Mucosa of descending colon (tissue), 3 donors: ENCODE measurements around the gene IER5L. TPM values are rescaled to one million over a fixed set of nuclear protein-coding genes. Genes with fewer than 3 reads are reported as not detected.

Experiments used
- ATAC-seq: fragments of 200-7000 bp; cut with Tn5 transposase; one replicate; pipeline ENCODE4 v1.9.1; 2020; ENCODE audit warnings: mild to moderate bottlenecking, moderate library complexity
- DNase-seq, 3 donors: peaks; one replicate each; pipeline ENCODE4 v3.0.0-alpha.2; 2020
- H3K36me3 ChIP-seq: fragments of 200-600 bp; one replicate; pipeline ENCODE4 v1.8.0; 2021; ENCODE audit warnings: low read depth, mild to moderate bottlenecking
- H3K4me1 ChIP-seq: fragments of 200-600 bp; one replicate; pipeline ENCODE4 v1.8.0; 2021; ENCODE audit warnings: low read depth, mild to moderate bottlenecking
- H3K4me3 ChIP-seq: fragments of 200-600 bp; one replicate; pipeline ENCODE4 v1.8.0; 2021; ENCODE audit warnings: mild to moderate bottlenecking
- H3K9me3 ChIP-seq: fragments of 200-600 bp; one replicate; pipeline ENCODE4 v1.8.0; 2021; ENCODE audit warnings: mild to moderate bottlenecking
- CTCF ChIP-seq: fragments of 200-600 bp; IDR thresholded peaks from one replicate; pipeline ENCODE4 v1.8.0; 2022; ENCODE audit warnings: antibody characterized with exemption, mild to moderate bottlenecking
- intact Hi-C, 2 donors: fragments of 100-400 bp; cut with DNase I in 1 of 2; cut with micrococcal nuclease in 1 of 2; formaldehyde crosslinking; loops; one replicate each; pipeline versions ENCODE4 v1.11.0 to v1.11.1; 2022; cut with DNase I, micrococcal nuclease
- total RNA-seq, 3 donors: library from RNA; stranded (reverse); fragmentation: NEBNext Ultra II Directional in 2 of 3; extraction: Animal tissue kit (Norgen Biotek cat#: 25700) in 2 of 3; gene quantifications; one replicate each; pipeline versions ENCODE4 v1.2.1 to v1.2.4, GENCODE V29; 2021 to 2023
- donor health status: DM: no; HTN: no; CAD: no; lungs with moderate emphysema.
- donor health status: DM: no; HTN: no; CAD: no.
- donor health status: DM: no; HTN: yes; CAD: no.

The IER5L gene
- total RNA-seq, 3 donors from 2014 or later = 5.8 to 8.2 (median 8.0) TPM

- H3K4me1 ChIP-seq = no peaks in the 10 kb centered on the region
- DNase-seq (no peak), ATAC-seq (no peak)
- H3K36me3 ChIP-seq = no peaks in the 10 kb centered on the region
- H3K4me3 ChIP-seq = no peak overlapping the region
- H3K9me3 ChIP-seq = no peaks in the 10 kb centered on the region
- TF ChIP-seq CTCF = no peak
- intact Hi-C loops = no loop called here
These were observed 23.1 kb downstream of the IER5L start for GRCh38 chr9:129154866-129155477.

- intact Hi-C loops = no loop called here
- no peak for DNase-seq
- no peak for ATAC-seq
- Histone ChIP-seq H3K9me3 (no peaks in the 10 kb centered on the region), H3K36me3 (no peaks in the 10 kb centered on the region), H3K4me3 (no peak overlapping the region), H3K4me1 (no peaks in the 10 kb centered on the region)
- TF ChIP-seq CTCF = no peak
These were observed 26.6 kb downstream of the IER5L start for GRCh38 chr9:129151469-129151868.

GRCh38 chr9:129150672-129151211 is 27.3 kb downstream of the IER5L start:
- Histone ChIP-seq H3K36me3 (no peaks in the 10 kb centered on the region), H3K4me1 (peaks cover under 1% of the 10 kb centered on the region), H3K4me3 (no peak overlapping the region), H3K9me3 (no peaks in the 10 kb centered on the region)
- no peak for TF ChIP-seq CTCF
- intact Hi-C loops = no loop called here
- ATAC-seq (no peak), DNase-seq (no peak)

GRCh38 chr9:129150122-129150521 is 27.9 kb downstream of the IER5L start:
- H3K36me3 ChIP-seq = no peaks in the 10 kb centered on the region
- H3K4me3 ChIP-seq = no peak overlapping the region
- no peak for TF ChIP-seq CTCF
- H3K9me3 ChIP-seq = no peaks in the 10 kb centered on the region
- ATAC-seq (no peak), DNase-seq (no peak)
- intact Hi-C loops = no loop called here
- peaks cover 7% of the 10 kb centered on the region for H3K4me1 ChIP-seq

GRCh38 chr9:129149442-129149841 is 28.6 kb downstream of the IER5L start:
- Histone ChIP-seq H3K4me3 (no peak overlapping the region), H3K4me1 (peaks cover 8% of the 10 kb centered on the region), H3K9me3 (no peaks in the 10 kb centered on the region), H3K36me3 (no peaks in the 10 kb centered on the region)
- ATAC-seq = no peak
- TF ChIP-seq CTCF = no peak
- no peak for DNase-seq
- intact Hi-C loops = no loop called here
